Smooth muscle cell of the pulmonary artery (primary cell): ENCODE data around the gene TFAP2A. TPM values are rescaled to one million over a fixed set of nuclear protein-coding genes. Genes with fewer than 3 reads are reported as not detected.

Source experiments
- total RNA-seq: library from RNA; depleted of rRNA; stranded (reverse); fragments of >200 nt; gene quantifications from 2 replicates; pipeline ENCODE4 v1.2.3, GENCODE V29; 2014

The TFAP2A gene
- 1.3 and 5.0 TPM in 2 replicates for total RNA-seq

DNA sequence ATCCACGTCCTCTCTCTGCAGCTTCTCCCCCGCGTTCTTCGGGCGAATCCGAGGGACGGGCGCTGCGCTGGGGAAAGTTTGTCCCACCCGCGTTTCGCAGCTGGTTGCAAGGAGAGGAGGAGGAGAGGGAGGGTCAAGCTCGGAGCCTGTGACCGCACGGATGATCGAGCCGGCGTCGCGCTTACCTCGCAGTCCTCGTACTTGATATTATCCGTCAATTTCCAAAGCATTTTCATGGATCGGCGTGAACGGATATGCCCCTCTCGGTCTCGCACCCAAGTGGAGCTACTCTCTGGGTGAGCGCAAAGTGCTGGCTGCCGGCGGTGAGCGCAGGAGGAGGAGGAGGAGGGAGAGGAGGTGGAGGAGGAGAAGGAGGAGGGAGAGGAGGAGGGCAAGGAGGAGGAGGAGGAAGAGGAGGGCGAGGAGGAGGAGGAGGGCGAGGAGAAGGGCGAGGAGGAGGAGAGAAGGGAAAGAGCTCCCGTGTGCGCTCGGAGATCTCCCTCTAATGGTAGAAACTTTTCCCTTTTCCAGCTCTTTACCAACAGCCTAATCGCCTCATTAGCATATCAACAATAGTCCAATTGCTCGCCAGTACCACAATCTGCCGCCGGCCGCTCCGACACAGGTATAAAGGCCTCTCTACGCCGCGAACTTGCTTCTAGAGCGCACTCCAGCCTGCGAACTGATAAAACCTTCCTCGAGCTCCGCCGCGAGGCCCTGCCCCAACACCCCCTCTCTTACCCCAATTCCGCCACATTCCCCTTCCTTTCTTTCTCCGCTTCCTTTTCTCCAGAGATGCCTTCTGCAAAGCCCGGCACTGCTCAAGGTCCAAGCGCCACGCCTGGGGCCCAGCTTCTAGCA is at the start of gene TFAP2A:
TFAP2A (minus strand) TSS at position 319 of the 861 bp plus-strand sequence; CDS start at position 236, 83 bp downstream.

Other genes starting within 250 kb of the TFAP2A start
- 2.0 and 11.5 TPM in 2 replicates for gene GCNT2, start 106.3 kb upstream of the TFAP2A start, total RNA-seq